ENCODE measurements around the gene LDAH.

Gene LDAH

GRCh38 chr2:20677301-20678085 is 145.4 kb downstream of the LDAH start:
- no peak overlapping the region for H3K9ac ChIP-seq (ENCODE audit: low read depth, low read length)
- peaks cover 15% of the 10 kb centered on the region for H3K27me3 ChIP-seq (ENCODE audit: control insufficient read depth, insufficient read depth, low read length)
- no peak overlapping the region for H3K4me3 ChIP-seq (ENCODE audit: low read length)
- peaks cover 11% of the 10 kb centered on the region for H3K4me1 ChIP-seq (ENCODE audit: control insufficient read depth, insufficient read depth, low read length)
- no peak overlapping the region for H3K4me2 ChIP-seq (ENCODE audit: low read length)
- H3K36me3 ChIP-seq (ENCODE audit: insufficient read depth, low read length), result no peaks in the 10 kb centered on the region
- no peaks in the 10 kb centered on the region for H3K9me3 ChIP-seq (replicated peaks; ENCODE audit: low read length)

- Histone ChIP-seq H3K36me3 (ENCODE audit: insufficient read depth, low read length) (no peaks in the 10 kb centered on the region), H3K4me1 (ENCODE audit: control insufficient read depth, insufficient read depth, low read length) (peaks cover 11% of the 10 kb centered on the region), H3K4me3 (ENCODE audit: low read length) (no peak overlapping the region), H3K4me2 (ENCODE audit: low read length) (no peak overlapping the region), H3K9me3 (replicated peaks; ENCODE audit: low read length) (no peaks in the 10 kb centered on the region), H3K27me3 (ENCODE audit: control insufficient read depth, insufficient read depth, low read length) (peaks cover 24% of the 10 kb centered on the region), H3K9ac (ENCODE audit: low read depth, low read length) (no peak overlapping the region)
Measured at GRCh38 chr2:20676353-20677215, 146.3 kb downstream of the LDAH start.

- Histone ChIP-seq H3K4me1 (ENCODE audit: control insufficient read depth, insufficient read depth, low read length) (peaks cover 11% of the 10 kb centered on the region), H3K36me3 (ENCODE audit: insufficient read depth, low read length) (no peaks in the 10 kb centered on the region), H3K4me2 (ENCODE audit: low read length) (no peak overlapping the region), H3K4me3 (ENCODE audit: low read length) (no peak overlapping the region), H3K9me3 (replicated peaks; ENCODE audit: low read length) (no peaks in the 10 kb centered on the region), H3K9ac (ENCODE audit: low read depth, low read length) (no peak overlapping the region), H3K27me3 (ENCODE audit: control insufficient read depth, insufficient read depth, low read length) (peaks cover 31% of the 10 kb centered on the region)
Measured at GRCh38 chr2:20675701-20676352, 147.1 kb downstream of the LDAH start.

GRCh38 chr2:20674974-20675679 is 147.8 kb downstream of the LDAH start:
- H3K4me3 ChIP-seq (ENCODE audit: low read length), result no peak overlapping the region
- no peak overlapping the region for H3K9ac ChIP-seq (ENCODE audit: low read depth, low read length)
- H3K27me3 ChIP-seq (ENCODE audit: control insufficient read depth, insufficient read depth, low read length), result peaks cover 38% of the 10 kb centered on the region
- H3K4me2 ChIP-seq (ENCODE audit: low read length), result no peak overlapping the region
- H3K4me1 ChIP-seq (ENCODE audit: control insufficient read depth, insufficient read depth, low read length), result peaks cover 11% of the 10 kb centered on the region
- no peaks in the 10 kb centered on the region for H3K36me3 ChIP-seq (ENCODE audit: insufficient read depth, low read length)
- H3K9me3 ChIP-seq (replicated peaks; ENCODE audit: low read length), result no peaks in the 10 kb centered on the region

GRCh38 chr2:20674309-20674965 is 148.5 kb downstream of the LDAH start:
- H3K4me2 ChIP-seq (ENCODE audit: low read length), result no peak overlapping the region
- H3K4me1 ChIP-seq (ENCODE audit: control insufficient read depth, insufficient read depth, low read length), result peaks cover 11% of the 10 kb centered on the region
- H3K9me3 ChIP-seq (replicated peaks; ENCODE audit: low read length), result no peaks in the 10 kb centered on the region
- no peak overlapping the region for H3K9ac ChIP-seq (ENCODE audit: low read depth, low read length)
- no peak overlapping the region for H3K4me3 ChIP-seq (ENCODE audit: low read length)
- H3K36me3 ChIP-seq (ENCODE audit: insufficient read depth, low read length), result no peaks in the 10 kb centered on the region
- peaks cover 45% of the 10 kb centered on the region for H3K27me3 ChIP-seq (ENCODE audit: control insufficient read depth, insufficient read depth, low read length)

GRCh38 chr2:20673686-20674308 is 149.1 kb downstream of the LDAH start:
- H3K4me2 ChIP-seq (ENCODE audit: low read length), result no peak overlapping the region
- H3K9ac ChIP-seq (ENCODE audit: low read depth, low read length), result no peak overlapping the region
- no peaks in the 10 kb centered on the region for H3K9me3 ChIP-seq (replicated peaks; ENCODE audit: low read length)
- peaks cover 11% of the 10 kb centered on the region for H3K4me1 ChIP-seq (ENCODE audit: control insufficient read depth, insufficient read depth, low read length)
- H3K4me3 ChIP-seq (ENCODE audit: low read length), result no peak overlapping the region
- H3K36me3 ChIP-seq (ENCODE audit: insufficient read depth, low read length), result no peaks in the 10 kb centered on the region
- H3K27me3 ChIP-seq (ENCODE audit: control insufficient read depth, insufficient read depth, low read length), result peaks cover 52% of the 10 kb centered on the region

- no peak overlapping the region for H3K9ac ChIP-seq (ENCODE audit: low read depth, low read length)
- no peak overlapping the region for H3K4me2 ChIP-seq (ENCODE audit: low read length)
- H3K27me3 ChIP-seq (ENCODE audit: control insufficient read depth, insufficient read depth, low read length), result peaks cover 66% of the 10 kb centered on the region
- H3K4me1 ChIP-seq (ENCODE audit: control insufficient read depth, insufficient read depth, low read length), result peaks cover 11% of the 10 kb centered on the region
- H3K9me3 ChIP-seq (replicated peaks; ENCODE audit: low read length), result no peaks in the 10 kb centered on the region
- no peaks in the 10 kb centered on the region for H3K36me3 ChIP-seq (ENCODE audit: insufficient read depth, low read length)
- H3K4me3 ChIP-seq (ENCODE audit: low read length), result no peak overlapping the region
Measured at GRCh38 chr2:20672201-20672951, 150.5 kb downstream of the LDAH start.

- no peaks in the 10 kb centered on the region for H3K36me3 ChIP-seq (ENCODE audit: insufficient read depth, low read length)
- no peak overlapping the region for H3K4me2 ChIP-seq (ENCODE audit: low read length)
- H3K4me3 ChIP-seq (ENCODE audit: low read length), result no peak overlapping the region
- H3K9ac ChIP-seq (ENCODE audit: low read depth, low read length), result no peak overlapping the region
- no peaks in the 10 kb centered on the region for H3K9me3 ChIP-seq (replicated peaks; ENCODE audit: low read length)
- peaks cover 66% of the 10 kb centered on the region for H3K27me3 ChIP-seq (ENCODE audit: control insufficient read depth, insufficient read depth, low read length)
- peaks cover 12% of the 10 kb centered on the region for H3K4me1 ChIP-seq (ENCODE audit: control insufficient read depth, insufficient read depth, low read length)
Measured at GRCh38 chr2:20671736-20672080, 151.2 kb downstream of the LDAH start.

GRCh38 chr2:20671036-20671735 is 151.7 kb downstream of the LDAH start:
- H3K27me3 ChIP-seq (ENCODE audit: control insufficient read depth, insufficient read depth, low read length), result peaks cover 71% of the 10 kb centered on the region
- H3K4me2 ChIP-seq (ENCODE audit: low read length), result no peak overlapping the region
- no peaks in the 10 kb centered on the region for H3K9me3 ChIP-seq (replicated peaks; ENCODE audit: low read length)
- no peak overlapping the region for H3K4me3 ChIP-seq (ENCODE audit: low read length)
- no peak overlapping the region for H3K9ac ChIP-seq (ENCODE audit: low read depth, low read length)
- H3K36me3 ChIP-seq (ENCODE audit: insufficient read depth, low read length), result no peaks in the 10 kb centered on the region
- H3K4me1 ChIP-seq (ENCODE audit: control insufficient read depth, insufficient read depth, low read length), result peaks cover 17% of the 10 kb centered on the region

Measured in skeletal muscle satellite cell (primary cell).